KOPT-K1 (cell line): ENCODE data around the gene CDC42BPG.

Experiments used
- H3K27ac ChIP-seq: fragments of 200-600 bp; sonication (generic); 2 replicates; pipeline ENCODE4 v1.5.1; 2016; ENCODE audit warnings: antibody characterized with exemption, mild to moderate bottlenecking, low read depth, low read length; ENCODE audit not compliant: poor library complexity, severe bottlenecking
- H3K36me3 ChIP-seq: fragments of 200-600 bp; sonication (generic); 2 replicates; pipeline ENCODE4 v1.5.1; 2017; ENCODE audit warnings: antibody characterized with exemption, mild to moderate bottlenecking, low read length, moderate library complexity; ENCODE audit not compliant: insufficient read depth
- H3K9me3 ChIP-seq: fragments of 200-600 bp; sonication (generic); 2 replicates; pipeline ENCODE4 v1.5.1; 2017; ENCODE audit warnings: antibody characterized with exemption, low read length, mild to moderate bottlenecking; ENCODE audit not compliant: insufficient read depth, poor library complexity, severe bottlenecking

The CDC42BPG gene

GRCh38 chr11:64838600-64839334 lies 5.7 kb downstream of the CDC42BPG start:
- H3K27ac ChIP-seq, result no peak overlapping the region
- no peaks in the 10 kb centered on the region for H3K36me3 ChIP-seq
- H3K9me3 ChIP-seq, result no peaks in the 10 kb centered on the region

GRCh38 chr11:64837887-64838351 lies 6.5 kb downstream of the CDC42BPG start:
- Histone ChIP-seq H3K27ac (no peak overlapping the region), H3K36me3 (no peaks in the 10 kb centered on the region), H3K9me3 (no peaks in the 10 kb centered on the region)

GRCh38 chr11:64836448-64837072 lies 7.9 kb downstream of the CDC42BPG start:
- Histone ChIP-seq H3K9me3 (no peaks in the 10 kb centered on the region), H3K36me3 (no peaks in the 10 kb centered on the region), H3K27ac (no peak overlapping the region)

GRCh38 chr11:64835616-64836447 lies 8.6 kb downstream of the CDC42BPG start:
- Histone ChIP-seq H3K9me3 (no peaks in the 10 kb centered on the region), H3K27ac (no peak overlapping the region), H3K36me3 (no peaks in the 10 kb centered on the region)

GRCh38 chr11:64834723-64835615 lies 9.5 kb downstream of the CDC42BPG start:
- Histone ChIP-seq H3K36me3 (no peaks in the 10 kb centered on the region), H3K27ac (no peak overlapping the region)

GRCh38 chr11:64834031-64834722 lies 10.3 kb downstream of the CDC42BPG start:
- no peak overlapping the region for H3K27ac ChIP-seq

More at GRCh38 chr11:64834723-64835615, 9.5 kb downstream of the CDC42BPG start:
- H3K9me3 ChIP-seq, result no peaks in the 10 kb centered on the region

GRCh38 chr11:64833509-64833908 lies 10.9 kb downstream of the CDC42BPG start:
- Histone ChIP-seq H3K27ac (no peak overlapping the region), H3K36me3 (no peaks in the 10 kb centered on the region), H3K9me3 (no peaks in the 10 kb centered on the region)

More at GRCh38 chr11:64834031-64834722, 10.3 kb downstream of the CDC42BPG start:
- no peaks in the 10 kb centered on the region for H3K9me3 ChIP-seq
- no peaks in the 10 kb centered on the region for H3K36me3 ChIP-seq

GRCh38 chr11:64833198-64833502 lies 11.3 kb downstream of the CDC42BPG start:
- Histone ChIP-seq H3K9me3 (no peaks in the 10 kb centered on the region), H3K36me3 (no peaks in the 10 kb centered on the region), H3K27ac (no peak overlapping the region)

- no peaks in the 10 kb centered on the region for H3K9me3 ChIP-seq
- H3K36me3 ChIP-seq, result no peaks in the 10 kb centered on the region
- no peak overlapping the region for H3K27ac ChIP-seq
Measured at GRCh38 chr11:64832467-64833197, 11.8 kb downstream of the CDC42BPG start.

GRCh38 chr11:64831411-64831891 lies 13.0 kb downstream of the CDC42BPG start:
- H3K9me3 ChIP-seq, result no peaks in the 10 kb centered on the region
- no peak overlapping the region for H3K27ac ChIP-seq
- H3K36me3 ChIP-seq, result no peaks in the 10 kb centered on the region

GRCh38 chr11:64829536-64830251 lies 14.8 kb downstream of the CDC42BPG start:
- no peaks in the 10 kb centered on the region for H3K9me3 ChIP-seq
- H3K36me3 ChIP-seq, result no peaks in the 10 kb centered on the region
- H3K27ac ChIP-seq, result no peak overlapping the region

- no peaks in the 10 kb centered on the region for H3K36me3 ChIP-seq
- H3K27ac ChIP-seq, result no peak overlapping the region
- H3K9me3 ChIP-seq, result no peaks in the 10 kb centered on the region
Measured at GRCh38 chr11:64827451-64827839, 17.0 kb downstream of the CDC42BPG start.
